Right kidney (tissue), 1 donor: ENCODE measurements around the gene NOL6.
A peak's percentile ranks its signal among the peaks of the same experiment; 100 is the strongest.
"Not testable (repeated sequence)": the region's sequence is repeated elsewhere in the genome, so short reads cannot be mapped to it uniquely, and the experiment has no call there.

Experiments used
- DNase-seq: peaks from one replicate; pipeline ENCODE4 v3.0.0-alpha.2; 2016

The NOL6 gene

DNA sequence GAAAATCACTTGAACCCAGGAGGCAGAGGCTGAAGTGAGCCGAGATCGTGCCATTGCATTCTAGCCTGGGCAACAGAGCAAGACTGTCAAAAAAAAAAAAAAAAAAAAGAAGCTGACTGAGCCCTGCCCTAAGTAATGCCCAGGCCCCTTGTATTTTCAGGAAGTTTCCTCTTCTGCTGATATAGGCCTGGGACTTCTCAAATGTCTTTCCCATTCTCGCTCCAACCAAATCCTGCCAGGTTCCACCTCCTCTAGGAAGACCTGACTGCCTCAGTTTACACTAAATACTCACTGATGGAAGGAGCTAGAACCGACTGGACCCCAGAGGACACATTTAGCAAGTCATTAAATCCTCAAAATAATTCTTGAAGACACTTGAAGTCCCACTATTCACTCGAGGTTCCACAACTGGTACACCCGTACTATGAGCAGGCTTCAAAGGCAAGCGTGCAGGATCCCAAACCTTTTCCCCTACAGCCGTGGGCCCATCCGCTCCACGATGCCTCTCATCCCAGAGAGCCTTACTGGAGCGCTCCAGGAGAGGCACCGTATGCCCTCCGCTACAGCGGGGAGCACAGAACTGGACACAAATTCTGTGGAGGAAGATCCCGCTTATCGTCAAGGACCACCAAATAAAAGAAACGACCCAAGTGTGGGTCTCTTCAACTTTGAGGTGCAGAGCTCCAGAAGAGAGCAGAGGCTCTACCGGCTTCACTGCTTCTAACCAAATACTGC is 676 bp downstream of the NOL6 start:
- DNase-seq: no peak

DNA sequence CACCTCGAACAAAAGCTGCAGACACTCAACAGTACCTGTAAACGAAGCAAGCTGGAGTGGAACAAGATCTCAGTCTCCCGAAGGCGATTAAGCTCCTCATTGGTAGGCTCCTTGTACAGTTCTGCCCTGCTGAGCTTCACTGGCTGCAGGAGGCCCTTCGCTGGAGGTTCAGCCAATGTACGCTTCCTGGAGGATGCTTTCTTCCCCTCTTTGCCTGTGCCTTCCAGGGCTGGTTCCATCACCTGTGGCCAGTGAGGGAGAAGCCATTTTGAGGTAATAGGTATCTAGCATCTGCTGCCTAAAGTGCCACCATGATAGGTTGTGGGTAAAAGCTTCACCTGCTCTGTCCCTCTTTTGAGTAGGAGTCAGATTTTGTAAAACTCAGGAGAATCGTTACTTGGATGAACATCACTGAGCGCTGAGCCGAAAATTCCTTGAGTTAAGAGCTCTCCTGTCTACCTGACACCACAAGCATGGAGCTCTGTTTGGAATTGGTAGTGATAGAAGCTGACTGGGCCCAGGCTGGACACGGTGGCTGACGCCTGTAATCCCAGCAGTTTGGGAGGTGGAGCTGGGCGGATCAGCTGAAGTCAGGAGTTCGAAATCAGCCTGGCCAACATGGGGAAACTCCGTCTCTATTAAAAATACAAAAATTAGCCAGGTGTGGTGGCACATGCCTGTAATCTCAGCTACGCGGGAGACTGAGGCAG is 1.4 kb downstream of the NOL6 start:
- no peak for DNase-seq

DNA sequence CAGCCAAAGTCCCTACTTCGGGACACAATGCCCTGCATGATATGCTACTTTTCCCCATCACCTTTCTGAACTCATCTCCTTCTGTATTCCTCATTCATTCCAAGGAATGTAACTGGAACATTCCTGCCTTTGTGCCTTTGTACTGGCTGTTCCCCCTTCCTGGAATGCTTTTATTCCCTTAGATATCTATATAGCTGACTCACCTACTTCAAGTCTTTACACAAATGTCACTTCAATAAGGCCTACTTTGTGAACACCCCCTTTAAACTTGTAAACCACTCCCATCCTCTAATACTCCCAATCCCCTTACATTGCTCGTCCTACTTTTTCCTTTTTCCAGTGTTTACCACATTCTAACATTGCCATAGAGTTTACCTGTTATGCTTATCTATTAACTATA is 2.4 kb downstream of the NOL6 start:
- DNase-seq: no peak

DNA sequence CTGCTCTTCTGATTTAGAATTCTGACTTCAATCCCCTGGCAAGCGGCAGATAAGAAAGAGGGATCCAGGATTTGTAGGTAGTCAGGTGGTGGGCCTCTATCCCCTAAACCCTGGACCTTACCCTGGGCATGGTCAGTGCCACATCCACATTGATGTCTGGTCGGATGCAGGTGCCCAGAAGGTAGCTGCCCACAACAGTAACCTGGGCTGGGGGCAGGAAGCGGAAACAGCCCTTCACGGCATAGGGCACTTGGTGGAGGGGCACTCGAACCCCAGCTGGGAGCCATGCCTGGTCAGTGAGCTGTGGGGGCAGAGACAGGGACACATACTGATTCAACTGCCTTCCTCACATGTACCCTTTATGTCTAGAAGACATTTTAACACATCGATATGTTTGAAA is 3.8 kb downstream of the NOL6 start:
- no peak for DNase-seq

DNA sequence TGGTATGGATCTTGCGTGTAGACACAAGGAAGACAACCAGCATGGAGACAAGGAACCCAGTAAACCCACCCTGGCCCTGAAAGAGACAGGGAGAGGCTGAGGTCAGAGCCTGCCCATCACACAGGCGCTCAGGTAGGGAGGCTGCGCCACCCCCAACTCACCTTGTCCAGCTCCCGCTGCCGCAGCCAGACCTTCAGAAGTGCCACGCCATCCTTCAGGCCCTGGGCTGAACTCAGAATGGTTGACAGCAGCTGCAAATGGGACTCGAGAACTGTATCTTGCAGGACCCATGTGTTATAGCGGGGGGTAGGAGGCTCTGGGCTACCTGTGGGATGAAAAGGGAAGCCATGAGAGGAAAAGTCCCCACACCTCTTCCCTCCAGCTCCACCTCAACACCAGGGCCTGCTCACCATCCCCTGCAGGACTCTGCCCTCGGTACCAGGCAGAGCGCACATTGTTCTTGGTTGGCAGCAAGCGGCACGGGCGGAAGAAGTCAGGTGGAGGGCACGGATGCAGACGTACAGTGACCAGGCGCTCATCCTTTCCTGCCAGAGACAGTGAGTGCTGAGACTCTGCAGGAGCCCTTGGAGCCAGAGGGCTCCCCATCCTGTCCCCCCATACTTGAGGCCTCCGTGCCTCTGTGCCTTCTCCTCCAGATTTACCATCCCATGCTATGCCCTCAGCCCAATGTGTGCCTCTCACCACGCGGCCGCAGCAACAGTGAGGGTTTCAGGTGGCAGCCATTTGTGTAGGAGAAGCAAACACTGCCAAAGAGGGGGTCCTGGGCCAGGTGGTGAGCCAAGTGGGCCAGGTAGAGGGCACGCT is 4.7 kb downstream of the NOL6 start:
- DNase-seq: no peak

DNA sequence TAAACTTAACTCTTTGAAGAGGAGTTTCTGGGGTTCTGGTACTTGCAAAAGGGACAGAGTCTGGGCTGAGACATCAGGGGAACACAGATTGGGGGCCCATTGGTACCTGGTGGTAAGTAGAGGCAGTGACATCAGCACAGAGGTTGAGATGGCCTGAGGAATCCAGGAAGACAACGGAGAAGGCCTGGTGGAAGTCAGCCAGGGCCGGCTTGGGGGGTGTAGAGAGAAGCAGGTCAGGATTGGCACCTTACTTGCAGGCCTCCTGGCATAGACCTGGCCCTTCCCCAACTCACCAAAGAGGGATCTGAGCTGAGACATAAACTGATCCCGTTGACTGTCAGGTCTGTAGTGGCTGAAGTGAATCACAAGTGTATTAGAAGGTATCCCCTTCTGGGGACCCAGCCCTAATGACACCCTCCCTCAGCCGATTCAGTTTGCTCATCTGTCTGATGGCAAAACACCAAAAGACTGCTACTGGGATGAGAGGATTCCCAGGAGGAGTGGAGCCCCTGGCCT is 5.5 kb downstream of the NOL6 start:
- DNase-seq: no peak

DNA sequence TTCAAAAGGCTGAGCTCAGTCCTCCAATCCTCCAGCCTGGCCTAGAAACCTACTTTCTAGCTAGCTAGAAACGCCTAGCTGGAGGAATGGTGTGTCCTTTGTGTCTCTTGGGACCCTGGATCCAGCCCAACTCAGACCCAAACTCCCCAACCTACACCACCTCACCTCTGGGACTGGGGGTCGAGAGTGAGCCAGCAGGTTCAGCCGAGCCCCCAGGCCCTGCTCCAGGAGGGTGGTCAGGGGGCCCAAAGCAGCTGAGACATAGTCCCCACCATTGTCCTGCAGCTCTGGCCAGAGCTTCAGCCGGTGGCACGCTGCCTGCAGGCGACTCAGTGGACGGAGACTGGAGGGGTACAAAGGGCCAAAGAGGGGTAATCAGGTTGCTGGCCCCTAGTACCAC is 6.2 kb downstream of the NOL6 start:
- DNase-seq: no peak

DNA sequence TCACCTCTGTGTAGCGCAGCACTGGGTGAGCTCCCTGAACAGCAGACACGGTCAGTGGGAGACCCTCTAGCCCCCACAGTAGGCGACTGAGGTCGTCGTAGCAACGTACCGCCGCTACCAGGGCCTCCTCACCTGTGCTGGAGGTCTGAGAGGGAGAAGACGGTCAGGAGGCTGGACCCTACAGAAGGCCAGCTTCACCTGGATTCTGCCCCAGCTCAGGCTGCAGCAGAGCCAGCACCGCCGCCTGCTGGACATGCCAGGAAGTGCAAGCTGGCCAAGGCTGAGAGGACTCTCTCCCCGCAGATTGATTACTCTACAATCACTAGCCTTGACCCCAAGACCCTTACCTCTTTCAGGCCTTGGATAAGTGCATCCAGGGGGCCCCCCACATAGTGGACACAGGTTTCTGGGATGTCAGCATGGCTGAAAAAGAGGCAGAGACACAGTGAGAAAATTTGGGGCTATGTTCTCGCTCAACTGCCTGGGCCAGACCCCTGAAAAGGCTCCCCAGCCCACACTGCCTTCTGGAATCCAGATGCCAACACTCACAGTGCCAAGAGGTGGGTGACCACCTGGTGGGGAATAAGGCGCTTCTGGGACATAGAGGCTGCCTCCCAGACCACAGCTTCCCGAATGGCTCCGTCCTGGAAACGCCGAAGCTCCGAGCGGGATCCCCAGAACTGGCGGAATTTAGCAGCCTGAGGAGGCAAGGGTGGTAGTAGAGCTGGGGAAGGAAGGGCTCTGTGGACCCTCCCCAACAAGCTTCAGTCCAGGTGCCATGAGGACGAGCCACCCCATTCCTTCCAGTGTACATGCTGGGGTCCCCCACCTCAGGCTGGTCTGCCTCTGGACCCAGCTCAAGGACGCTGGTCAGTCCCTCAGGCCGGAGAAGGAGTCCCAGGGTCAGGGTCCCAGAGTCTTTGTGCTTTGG is 6.9 kb downstream of the NOL6 start:
- DNase-seq: peak; percentile 34

DNA sequence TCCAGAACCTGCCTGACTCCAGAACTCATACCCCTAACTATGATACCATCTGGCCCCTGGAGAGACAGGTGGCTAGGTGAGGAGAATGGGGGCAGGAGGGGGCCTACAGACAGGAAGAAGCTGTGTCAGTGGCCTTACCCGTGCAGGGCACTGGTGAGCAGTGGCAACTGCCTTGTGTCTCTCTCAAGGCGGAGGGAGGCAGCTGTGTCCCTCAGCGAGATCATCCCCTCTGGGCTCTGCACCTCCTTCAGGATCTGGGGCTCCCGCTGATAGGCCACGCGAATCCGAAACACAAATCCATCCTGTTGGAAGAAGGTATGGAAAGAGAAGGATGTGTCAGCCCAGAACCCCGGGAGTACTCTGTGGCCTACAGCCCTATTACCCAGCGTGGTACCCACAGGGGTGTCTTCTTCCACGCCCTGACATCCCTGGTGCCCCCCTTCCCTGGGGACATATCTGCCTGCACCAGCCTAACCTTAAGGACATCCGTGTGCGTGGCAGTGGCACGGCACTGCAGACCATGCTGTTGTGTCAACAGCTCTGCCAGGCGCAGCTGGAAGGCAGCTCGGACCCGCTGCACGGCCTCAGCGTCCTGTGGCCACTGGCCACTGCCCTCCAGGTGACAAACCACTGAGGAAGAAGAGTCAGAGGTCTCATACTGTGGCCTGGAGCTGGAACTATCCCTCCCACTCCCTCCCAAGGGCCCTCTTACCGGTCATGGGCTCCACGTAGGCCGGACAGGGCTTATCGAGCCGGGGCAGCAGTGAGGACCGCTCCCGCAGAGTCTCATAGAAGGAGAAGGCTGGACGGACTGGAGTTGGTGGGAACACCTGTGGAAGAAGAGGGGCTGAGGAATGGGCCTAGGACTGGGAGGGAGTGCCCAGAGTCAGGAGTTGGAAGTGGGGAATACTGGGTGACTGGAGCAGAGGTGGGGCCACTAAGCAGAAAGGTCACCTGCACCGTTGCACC is 7.8 kb downstream of the NOL6 start:
- no peak for DNase-seq

DNA sequence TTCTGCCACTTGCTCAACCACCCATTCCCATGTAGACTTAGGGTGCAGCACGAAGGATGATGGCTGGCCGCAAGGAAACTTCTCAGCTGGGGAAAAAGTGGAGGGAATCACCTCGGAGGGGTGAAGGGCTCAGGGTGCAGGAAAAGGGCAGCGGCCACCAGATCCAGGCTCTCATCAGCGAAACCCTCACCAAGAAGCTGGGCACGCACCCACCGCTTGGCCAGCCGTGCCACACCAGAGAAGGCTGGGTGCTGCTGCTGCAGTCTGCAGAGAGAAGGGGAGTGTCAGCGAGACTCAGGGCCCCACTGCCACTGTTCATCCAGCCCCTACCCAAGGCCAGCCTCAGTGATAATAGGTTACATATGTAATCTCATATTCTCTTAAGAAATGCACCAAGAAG is 8.6 kb downstream of the NOL6 start:
- DNase-seq: no peak

DNA sequence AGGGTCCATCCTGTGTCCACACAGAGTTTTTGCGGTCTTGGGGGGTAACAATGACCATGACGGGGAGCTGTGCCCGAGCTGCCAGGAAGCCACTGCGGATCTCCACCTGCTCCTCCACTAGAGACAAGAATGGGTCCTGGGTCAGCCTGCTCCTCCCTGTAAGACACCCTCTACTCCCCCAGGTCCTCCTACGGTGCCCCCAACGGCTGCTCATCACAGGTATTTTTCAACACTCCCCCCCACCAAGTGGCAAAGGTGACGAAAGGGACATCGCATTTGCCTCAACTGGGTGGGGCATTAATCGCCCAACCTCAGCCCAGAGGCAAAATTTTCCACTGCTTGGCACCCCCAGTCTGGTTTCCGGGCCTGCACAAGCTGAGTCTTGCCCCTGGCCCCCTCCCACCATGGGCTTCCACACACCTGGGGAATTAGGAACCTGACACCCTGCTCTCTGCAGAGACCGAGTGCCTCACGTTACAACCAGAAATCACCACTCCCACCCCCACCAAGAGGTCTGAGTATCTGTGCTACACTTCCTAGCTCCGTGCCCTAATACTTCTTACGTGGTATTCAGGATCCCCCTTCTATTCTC is 9.6 kb downstream of the NOL6 start:
- DNase-seq: no peak

DNA sequence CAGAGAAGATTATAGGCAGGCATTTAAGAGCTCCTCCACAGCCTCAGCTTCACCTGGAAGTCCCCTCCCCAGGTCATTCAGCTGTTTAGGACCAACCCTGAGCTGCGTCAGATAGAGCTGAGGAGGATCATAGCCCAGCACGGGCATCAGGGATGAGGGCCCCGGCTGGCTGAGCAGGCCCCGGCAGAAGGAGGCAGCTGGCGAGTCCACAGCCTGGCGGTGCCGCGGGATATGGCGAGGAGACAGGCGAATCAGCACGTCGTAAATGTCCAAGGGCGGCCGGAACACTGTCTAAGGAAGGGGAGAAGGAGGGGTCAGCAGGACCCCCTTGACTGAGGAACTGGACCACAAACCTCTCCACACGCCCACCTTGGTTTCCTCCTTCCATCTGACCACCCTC is 10.6 kb downstream of the NOL6 start:
- no peak for DNase-seq

DNA sequence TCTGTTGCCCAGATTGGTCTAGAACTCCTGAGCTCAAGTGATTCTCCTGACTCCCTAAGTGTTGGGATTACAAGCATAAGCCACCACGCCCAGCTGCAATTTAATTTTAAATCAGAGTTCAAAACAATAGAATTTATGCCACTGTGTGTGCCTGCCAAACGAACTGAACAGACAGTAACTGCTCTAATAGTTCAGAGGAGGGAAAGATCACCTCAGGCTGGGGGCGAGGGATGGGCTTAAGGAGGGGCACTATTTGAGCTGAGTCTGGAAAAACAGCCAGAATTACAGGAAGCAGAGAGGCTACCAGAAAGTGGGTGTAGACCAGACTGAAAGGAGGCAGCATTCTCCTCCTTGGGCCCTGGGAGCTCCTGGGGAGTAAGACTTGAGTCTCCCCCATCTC is 12.2 kb downstream of the NOL6 start:
- DNase-seq: no peak

DNA sequence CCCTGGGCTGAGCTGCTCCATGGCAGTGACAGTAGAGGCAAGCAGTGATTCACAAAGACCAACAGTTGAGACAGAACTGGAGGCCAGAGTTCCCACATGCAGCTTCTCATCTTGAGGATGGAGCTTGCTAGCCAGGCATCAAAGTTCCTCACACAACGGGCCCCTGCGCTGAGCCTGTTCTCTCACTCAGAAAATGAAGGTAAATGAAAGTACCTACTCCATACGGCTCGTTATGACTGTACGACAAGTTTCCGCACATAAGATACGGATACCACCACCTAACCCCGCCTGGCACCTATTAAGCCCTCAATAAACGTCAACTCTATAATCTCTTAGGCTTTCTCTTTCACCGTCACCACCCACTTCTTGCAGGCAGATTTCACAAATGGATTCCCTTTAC is 12.9 kb downstream of the NOL6 start:
- DNase-seq: no peak

DNA sequence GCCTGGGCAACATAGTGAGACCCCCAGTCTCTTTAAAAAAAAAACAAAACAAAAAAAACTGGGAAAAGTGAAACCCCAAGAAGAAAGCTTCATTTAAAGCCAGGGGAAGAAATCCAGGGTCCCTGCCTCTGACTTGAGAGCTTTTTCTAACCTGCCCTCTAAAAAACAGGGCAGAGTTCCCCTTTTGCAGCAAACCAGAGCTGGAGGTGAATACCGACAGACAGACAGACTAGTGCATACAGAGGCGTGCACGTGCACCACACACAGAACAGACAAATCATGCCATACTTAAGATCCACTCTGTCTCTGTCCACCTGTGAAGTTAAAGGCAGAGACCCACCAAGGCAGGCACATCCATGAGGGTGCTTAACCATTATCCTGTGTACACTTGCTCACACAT is 14.6 kb downstream of the NOL6 start:
- no peak for DNase-seq

DNA sequence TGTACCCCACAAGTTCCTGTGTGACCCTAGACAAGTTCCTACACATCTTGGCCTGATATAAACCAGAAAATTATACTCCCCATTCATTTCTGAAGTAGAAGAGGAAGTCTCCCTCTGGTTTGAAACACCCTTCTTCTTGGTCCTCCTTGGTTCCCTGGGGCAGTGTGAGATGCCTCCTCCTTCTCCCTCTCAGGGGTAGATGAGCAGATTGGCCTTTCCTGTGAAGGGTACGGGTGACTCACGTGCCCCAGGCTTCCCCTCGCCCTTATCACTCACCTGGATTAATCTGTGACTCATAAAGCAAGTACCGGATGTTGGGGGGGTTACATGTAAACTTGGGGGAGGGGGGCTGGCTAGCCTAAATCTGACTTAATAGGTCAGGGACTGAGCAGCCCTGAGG is 15.3 kb downstream of the NOL6 start:
- DNase-seq: no peak

DNA sequence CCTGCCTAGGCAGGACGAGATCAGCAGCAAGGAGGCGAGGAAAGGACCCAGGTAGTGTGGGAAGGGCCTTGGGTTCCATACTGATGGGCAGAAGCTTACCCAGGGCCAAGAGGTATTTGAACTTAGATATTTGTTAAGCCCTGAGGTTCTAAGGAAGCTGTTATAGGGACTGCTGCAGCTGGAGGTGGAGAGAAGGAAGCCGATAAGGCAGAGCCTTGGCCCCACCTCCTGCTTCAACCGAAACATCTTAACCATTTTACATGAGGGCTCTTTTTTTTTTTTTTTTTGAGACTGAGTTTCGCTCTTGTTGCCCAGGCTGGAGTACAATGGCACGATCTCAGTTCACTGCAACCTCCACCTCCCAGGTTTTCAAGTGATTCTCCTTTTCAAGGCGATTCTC is 17.8 kb downstream of the NOL6 start:
- DNase-seq: no peak

DNA sequence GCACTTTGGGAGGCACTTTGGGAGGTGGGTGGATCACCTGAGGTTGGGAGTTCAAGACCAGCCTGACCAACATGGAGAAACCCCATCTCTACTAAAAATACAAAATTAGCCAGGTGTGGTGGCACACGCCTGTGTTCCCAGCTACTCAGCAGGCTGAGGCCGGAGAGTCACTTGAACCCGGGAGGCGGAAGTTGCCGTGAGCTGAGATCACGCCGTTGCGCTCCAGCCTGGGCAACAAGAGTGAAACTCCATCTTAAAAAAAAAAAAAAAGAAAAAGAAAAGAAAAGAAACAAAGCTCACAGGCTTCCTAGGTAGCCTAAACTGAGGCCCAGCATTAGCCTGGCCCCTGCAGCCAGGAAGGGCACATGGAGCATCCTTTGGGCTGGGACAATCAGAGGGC is 18.3 kb downstream of the NOL6 start:
- DNase-seq: not testable (repeated sequence)

DNA sequence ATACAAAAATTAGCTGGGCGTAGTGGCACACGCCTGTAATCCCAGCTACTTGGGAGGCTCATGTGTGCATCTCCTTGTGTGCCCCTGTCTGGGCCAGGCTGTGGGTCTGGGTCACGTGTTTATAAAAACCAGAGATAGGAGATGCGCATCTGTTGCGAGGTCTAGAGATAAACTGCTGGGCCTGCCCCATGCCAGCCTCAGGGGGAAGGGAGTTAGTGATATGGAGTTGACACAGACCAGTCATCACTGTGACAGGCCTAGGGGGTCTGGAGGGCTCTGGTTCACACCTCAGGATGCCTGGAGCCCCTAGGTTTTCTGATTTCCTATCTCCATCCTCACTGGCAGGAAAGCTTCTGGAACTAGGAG is 19.1 kb downstream of the NOL6 start:
- not testable (repeated sequence) for DNase-seq

DNA sequence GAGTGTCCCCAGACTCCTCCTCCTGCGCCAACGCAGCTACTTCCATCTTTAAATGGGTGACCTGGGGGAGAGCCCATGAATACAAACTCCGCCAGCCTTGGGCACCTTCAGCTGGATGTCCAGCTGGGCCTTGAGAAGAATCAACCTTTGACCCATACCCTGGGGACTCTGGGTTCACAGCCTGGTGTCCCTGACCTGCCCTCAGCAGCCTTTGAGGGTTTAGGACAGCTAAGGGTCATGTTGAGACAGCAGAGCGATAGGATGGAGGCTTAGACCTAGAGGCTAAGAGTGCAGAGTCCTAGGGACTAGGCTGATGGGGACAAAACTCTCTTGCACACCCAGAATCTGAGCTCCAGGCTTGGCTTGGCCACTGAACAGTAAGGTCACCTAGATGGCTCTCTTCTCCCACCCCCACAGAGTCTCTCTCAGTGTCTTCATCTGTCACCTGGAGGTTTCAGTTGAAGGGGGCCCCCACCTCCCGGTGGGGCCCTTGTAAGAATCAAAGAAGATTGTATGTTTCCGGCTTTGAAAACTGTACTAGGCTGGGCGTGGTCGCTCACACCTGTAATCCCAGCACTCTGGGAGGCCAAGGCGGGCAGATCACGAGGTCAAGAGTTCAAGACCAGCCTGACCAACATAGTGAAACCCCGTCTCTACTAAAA is 19.6 kb downstream of the NOL6 start:
- no peak for DNase-seq
